Measurements from ENCODE around the gene CHRNA4. TPM values are rescaled to one million over a fixed set of nuclear protein-coding genes. Genes with fewer than 3 reads are reported as not detected.
"Not testable (repeated sequence)": the region's sequence is repeated elsewhere in the genome, so short reads cannot be mapped to it uniquely, and the experiment has no call there.

The CHRNA4 gene
- total RNA-seq, 2 donors from 2014 or later = not detected

- Mint-ChIP-seq H3K27me3 (ENCODE audit: low read depth) (peaks cover 8% of the 10 kb centered on the region), H3K36me3 (ENCODE audit: insufficient read depth in 2 of 2) (peaks cover 0 to 2% of the 10 kb centered on the region in 2 donors), H3K4me3 (no peak overlapping the region), H3K27ac (no peak overlapping the region), H3K4me1 (ENCODE audit: low read depth) (no peaks in the 10 kb centered on the region), H3K9me3 (no peaks in the 10 kb centered on the region)
- no peak for DNase-seq
- ATAC-seq (replicated peaks in 1 of 2) = no peak
These were observed 54.2 kb downstream of the CHRNA4 start for GRCh38 chr20:63306673-63307537.

GRCh38 chr20:63305933-63306672 lies 55.0 kb downstream of the CHRNA4 start:
- not testable (repeated sequence) for H3K4me3 Mint-ChIP-seq; H3K36me3 Mint-ChIP-seq (ENCODE audit: insufficient read depth in 2 of 2); H3K9me3 Mint-ChIP-seq; H3K4me1 Mint-ChIP-seq (ENCODE audit: low read depth); ATAC-seq (replicated peaks in 1 of 2); H3K27ac Mint-ChIP-seq; DNase-seq
- peaks cover 14% of the 10 kb centered on the region for H3K27me3 Mint-ChIP-seq (ENCODE audit: low read depth)

GRCh38 chr20:63305393-63305792 lies 55.8 kb downstream of the CHRNA4 start:
- Mint-ChIP-seq H3K4me1 (ENCODE audit: low read depth) (no peaks in the 10 kb centered on the region), H3K36me3 (ENCODE audit: insufficient read depth in 2 of 2) (peaks cover 0 to 2% of the 10 kb centered on the region in 2 donors), H3K4me3 (no peak overlapping the region), H3K27ac (no peak overlapping the region), H3K27me3 (ENCODE audit: low read depth) (peaks cover 19% of the 10 kb centered on the region), H3K9me3 (peaks cover 0 to 4% of the 10 kb centered on the region in 2 donors)
- ATAC-seq (replicated peaks in 1 of 2) (no peak), DNase-seq (no peak)

- peaks cover 0 to 2% of the 10 kb centered on the region in 2 donors for H3K36me3 Mint-ChIP-seq (ENCODE audit: insufficient read depth in 2 of 2)
- ATAC-seq (replicated peaks in 1 of 2) = no peak
- no peak for DNase-seq
- H3K4me3 Mint-ChIP-seq = no peak overlapping the region
- no peaks in the 10 kb centered on the region for H3K4me1 Mint-ChIP-seq (ENCODE audit: low read depth)
- peaks cover 0 to 4% of the 10 kb centered on the region in 2 donors for H3K9me3 Mint-ChIP-seq
- H3K27me3 Mint-ChIP-seq (ENCODE audit: low read depth) = peaks cover 24% of the 10 kb centered on the region
- no peak overlapping the region for H3K27ac Mint-ChIP-seq
These were observed 58.0 kb downstream of the CHRNA4 start for GRCh38 chr20:63303095-63303666.

DNA sequence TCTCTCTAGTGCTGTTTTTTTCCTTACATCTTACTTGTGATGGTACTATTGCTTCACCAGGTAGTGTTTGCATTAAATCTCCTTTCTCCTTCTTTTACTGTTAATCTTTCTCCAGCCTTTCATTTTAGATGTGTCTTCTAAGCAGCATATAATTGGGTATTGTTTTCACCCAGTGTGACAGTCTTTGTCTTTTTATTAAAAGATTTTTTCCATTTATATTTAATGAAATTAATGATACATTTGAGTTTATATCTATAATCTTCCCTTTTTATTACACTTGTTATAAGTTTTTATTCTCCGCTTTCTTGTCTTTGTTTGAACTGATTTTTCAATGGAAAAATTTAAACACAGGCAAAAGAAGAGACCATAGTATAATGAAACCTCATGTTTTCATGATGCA lies 59.5 kb downstream of the CHRNA4 start:
- no peak overlapping the region for H3K27ac Mint-ChIP-seq
- DNase-seq (no peak), ATAC-seq (replicated peaks in 1 of 2) (no peak)
- no peaks in the 10 kb centered on the region for H3K4me1 Mint-ChIP-seq (ENCODE audit: low read depth)
- H3K27me3 Mint-ChIP-seq (ENCODE audit: low read depth) = peaks cover 24% of the 10 kb centered on the region
- peaks cover 0 to 2% of the 10 kb centered on the region in 2 donors for H3K36me3 Mint-ChIP-seq (ENCODE audit: insufficient read depth in 2 of 2)
- H3K9me3 Mint-ChIP-seq = peaks cover 0 to 4% of the 10 kb centered on the region in 2 donors
- H3K4me3 Mint-ChIP-seq = no peak overlapping the region

- ATAC-seq (replicated peaks in 1 of 2) (no peak), DNase-seq (no peak)
- no peak overlapping the region for H3K4me3 Mint-ChIP-seq
- H3K27ac Mint-ChIP-seq = no peak overlapping the region
- H3K36me3 Mint-ChIP-seq (ENCODE audit: insufficient read depth in 2 of 2) = peaks cover 0 to 2% of the 10 kb centered on the region in 2 donors
- H3K27me3 Mint-ChIP-seq (ENCODE audit: low read depth) = peaks cover 24% of the 10 kb centered on the region
- peaks cover 0 to 4% of the 10 kb centered on the region in 2 donors for H3K9me3 Mint-ChIP-seq
- H3K4me1 Mint-ChIP-seq (ENCODE audit: low read depth) = no peaks in the 10 kb centered on the region
These were observed 62.3 kb downstream of the CHRNA4 start for GRCh38 chr20:63298731-63299312.

DNA sequence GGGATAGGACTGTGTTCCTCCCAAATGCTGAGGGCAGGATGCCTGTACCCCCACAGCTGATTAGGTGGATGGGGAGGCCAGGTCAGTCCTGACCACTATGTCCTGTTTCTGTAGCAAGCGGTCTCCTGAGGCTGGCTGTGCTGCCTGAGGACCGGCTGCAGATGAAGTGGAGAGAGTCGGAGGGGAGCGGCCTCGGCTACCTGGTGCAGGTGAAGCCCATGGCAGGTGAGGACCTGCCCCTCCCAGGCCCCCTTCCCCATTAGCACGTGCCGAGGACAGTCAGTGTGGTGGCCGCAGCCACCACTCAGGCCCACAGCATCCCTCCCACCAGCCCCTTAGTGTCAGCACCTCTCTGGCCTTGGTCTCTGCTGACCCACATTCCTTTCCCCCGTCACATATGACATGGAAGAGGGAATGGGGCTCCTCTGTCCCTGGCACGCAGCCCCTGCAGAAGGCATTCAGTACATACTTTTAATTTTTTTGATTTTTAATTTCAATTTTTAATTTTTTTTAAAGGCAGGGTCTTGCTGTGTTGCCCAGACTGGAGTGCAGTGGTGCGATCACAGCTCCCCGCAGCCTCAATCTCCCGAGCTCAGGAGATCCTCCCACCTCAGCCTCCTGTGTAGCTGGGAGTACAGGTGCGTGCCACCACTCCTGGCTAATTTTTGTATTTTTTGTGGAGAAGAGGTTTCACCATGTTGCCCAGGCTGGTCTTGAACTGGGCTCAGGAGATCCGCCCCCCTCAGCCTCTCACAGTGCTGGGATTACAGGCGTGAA lies 63.2 kb downstream of the CHRNA4 start:
- H3K4me1 Mint-ChIP-seq (ENCODE audit: low read depth) = no peaks in the 10 kb centered on the region
- H3K36me3 Mint-ChIP-seq (ENCODE audit: insufficient read depth in 2 of 2) = peaks cover 0 to 2% of the 10 kb centered on the region in 2 donors
- peaks cover 24% of the 10 kb centered on the region for H3K27me3 Mint-ChIP-seq (ENCODE audit: low read depth)
- no peak overlapping the region for H3K27ac Mint-ChIP-seq
- peaks cover 0 to 4% of the 10 kb centered on the region in 2 donors for H3K9me3 Mint-ChIP-seq
- no peak for DNase-seq
- no peak overlapping the region for H3K4me3 Mint-ChIP-seq
- ATAC-seq (replicated peaks in 1 of 2) = no peak

DNA sequence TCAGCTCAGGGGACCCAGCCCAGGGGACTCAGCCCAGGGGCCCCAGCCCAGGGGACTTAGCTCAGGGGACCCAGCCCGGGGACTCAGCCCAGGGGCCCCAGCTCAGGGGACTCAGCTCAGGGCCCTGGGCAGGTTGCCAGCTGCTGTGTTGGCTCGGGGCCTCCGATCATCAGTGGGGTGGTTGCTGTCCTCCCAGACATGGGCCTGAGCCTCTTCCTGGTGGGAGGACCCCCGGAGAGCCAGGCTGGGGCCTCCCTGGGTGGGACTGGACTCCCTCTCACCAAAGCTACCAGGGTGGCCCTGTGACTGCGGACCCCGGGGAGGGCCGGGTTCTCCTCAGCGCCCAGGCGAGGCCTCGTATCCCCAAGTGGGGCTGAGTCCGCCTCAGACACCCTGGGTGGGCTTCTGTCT lies 63.8 kb downstream of the CHRNA4 start:
- H3K27me3 Mint-ChIP-seq (ENCODE audit: low read depth) = peaks cover 18% of the 10 kb centered on the region
- peaks cover 0 to 4% of the 10 kb centered on the region in 2 donors for H3K9me3 Mint-ChIP-seq
- no peaks in the 10 kb centered on the region for H3K4me1 Mint-ChIP-seq (ENCODE audit: low read depth)
- no peak overlapping the region for H3K27ac Mint-ChIP-seq
- H3K36me3 Mint-ChIP-seq (ENCODE audit: insufficient read depth in 2 of 2) = no peaks in the 10 kb centered on the region
- no peak overlapping the region for H3K4me3 Mint-ChIP-seq
- ATAC-seq (replicated peaks in 1 of 2) = no peak
- DNase-seq = no peak

GRCh38 chr20:63296531-63297299 lies 64.4 kb downstream of the CHRNA4 start:
- H3K4me1 Mint-ChIP-seq (ENCODE audit: low read depth) = no peaks in the 10 kb centered on the region
- DNase-seq (no peak), ATAC-seq (replicated peaks in 1 of 2) (no peak)
- peaks cover 0 to 4% of the 10 kb centered on the region in 2 donors for H3K9me3 Mint-ChIP-seq
- no peaks in the 10 kb centered on the region for H3K36me3 Mint-ChIP-seq (ENCODE audit: insufficient read depth in 2 of 2)
- peaks cover 15% of the 10 kb centered on the region for H3K27me3 Mint-ChIP-seq (ENCODE audit: low read depth)
- H3K4me3 Mint-ChIP-seq = no peak overlapping the region
- H3K27ac Mint-ChIP-seq = no peak overlapping the region

DNA sequence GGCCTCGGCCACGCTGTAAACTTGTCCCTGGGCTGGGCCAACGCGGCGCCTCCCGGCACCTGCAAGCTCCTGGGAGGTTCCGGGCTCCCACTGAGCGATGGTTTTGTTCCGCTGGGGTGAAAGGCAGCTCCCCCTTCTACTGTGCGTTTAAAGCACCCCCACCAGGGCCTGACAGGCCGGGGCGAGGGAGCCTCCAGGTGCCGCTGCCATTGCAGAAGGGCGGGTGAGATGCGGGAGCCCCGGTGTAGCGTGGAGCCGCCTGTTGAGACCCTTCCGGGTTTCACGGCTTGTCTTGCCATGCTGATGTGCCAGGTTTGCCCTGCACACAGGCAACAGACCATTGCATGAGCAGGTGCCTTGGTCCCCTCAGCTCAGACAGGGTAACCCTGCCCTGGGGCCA lies 65.3 kb downstream of the CHRNA4 start:
- Mint-ChIP-seq H3K4me1 (ENCODE audit: low read depth) (no peaks in the 10 kb centered on the region), H3K36me3 (ENCODE audit: insufficient read depth in 2 of 2) (no peaks in the 10 kb centered on the region), H3K4me3 (peak overlapping the region in 1 of 2 donors; percentile 17), H3K27ac (no peak overlapping the region), H3K27me3 (ENCODE audit: low read depth) (peaks cover 9% of the 10 kb centered on the region), H3K9me3 (no peaks in the 10 kb centered on the region)
- DNase-seq (no peak), ATAC-seq (replicated peaks in 1 of 2) (peak; percentile 6 to 7)

- DNase-seq (no peak), ATAC-seq (replicated peaks in 1 of 2) (peak; percentile 14 to 24)
- H3K9me3 Mint-ChIP-seq = no peaks in the 10 kb centered on the region
- H3K27me3 Mint-ChIP-seq (ENCODE audit: low read depth) = peaks cover 6% of the 10 kb centered on the region
- H3K27ac Mint-ChIP-seq = no peak overlapping the region
- H3K4me1 Mint-ChIP-seq (ENCODE audit: low read depth) = no peaks in the 10 kb centered on the region
- peak overlapping the region in 1 of 2 donors; percentile 17 for H3K4me3 Mint-ChIP-seq
- H3K36me3 Mint-ChIP-seq (ENCODE audit: insufficient read depth in 2 of 2) = no peaks in the 10 kb centered on the region
These were observed 65.7 kb downstream of the CHRNA4 start for GRCh38 chr20:63295422-63295821.

GRCh38 chr20:63295018-63295417 lies 66.1 kb downstream of the CHRNA4 start:
- H3K27me3 Mint-ChIP-seq (ENCODE audit: low read depth) = peaks cover 6% of the 10 kb centered on the region
- no peaks in the 10 kb centered on the region for H3K36me3 Mint-ChIP-seq (ENCODE audit: insufficient read depth in 2 of 2)
- ATAC-seq (replicated peaks in 1 of 2) = no peak
- no peak overlapping the region for H3K27ac Mint-ChIP-seq
- H3K4me3 Mint-ChIP-seq = no peak overlapping the region
- no peaks in the 10 kb centered on the region for H3K9me3 Mint-ChIP-seq
- no peak for DNase-seq
- H3K4me1 Mint-ChIP-seq (ENCODE audit: low read depth) = no peaks in the 10 kb centered on the region

All from activated T-cell treated with anti-CD3 and anti-CD28 coated beads, Interleukin-2, amount 50 U/mL, for 72 hours (primary cell).